DND-41 (cell line): ENCODE measurements around the gene HADHB.

Experiments used
- CTCF ChIP-seq: IDR thresholded peaks from 2 replicates; pipeline ENCODE4 v1.5.1; 2012; ENCODE audit warnings: borderline replicate concordance, low read length, moderate library complexity, mild to moderate bottlenecking; ENCODE audit not compliant: poor library complexity, severe bottlenecking; ENCODE audit errors: extremely low read depth
- EZH2 ChIP-seq: IDR thresholded peaks from 3 replicates; pipeline ENCODE4 v1.6.1; 2012; ENCODE audit warnings: borderline replicate concordance, low read depth, mild to moderate bottlenecking, moderate library complexity, low read length, inconsistent platforms; ENCODE audit not compliant: severe bottlenecking

GRCh38 chr2:26224095-26224494 is 20.6 kb upstream of the HADHB start:
- TF ChIP-seq CTCF (no peak), EZH2 (no peak)
